NT2/D1 (cell line): ENCODE results near the gene C17orf75.
A peak's percentile ranks its signal among the peaks of the same experiment; 100 is the strongest.

Experiments
- DNase-seq: peaks from one replicate; pipeline ENCODE4 v3.0.0-alpha.2; 2011; ENCODE audit warnings: low read depth, low spot score
- H3K27me3 ChIP-seq: 2 replicates; pipeline ENCODE4 v1.6.0; 2011; ENCODE audit warnings: mild to moderate bottlenecking; ENCODE audit not compliant: insufficient read length, insufficient read depth
- H3K36me3 ChIP-seq: 2 replicates; pipeline ENCODE4 v1.6.1; 2011; ENCODE audit warnings: mild to moderate bottlenecking, low read length, mixed read lengths; ENCODE audit not compliant: insufficient read depth, insufficient read length
- H3K4me1 ChIP-seq: 2 replicates; pipeline ENCODE4 v1.5.1; 2011; ENCODE audit not compliant: insufficient read depth, insufficient read length
- H3K4me3 ChIP-seq: 2 replicates; pipeline ENCODE4 v1.5.1; 2011; ENCODE audit warnings: low read depth; ENCODE audit not compliant: insufficient read length
- H3K9ac ChIP-seq: 2 replicates; pipeline ENCODE4 v1.6.0; 2011; ENCODE audit warnings: low read depth; ENCODE audit not compliant: insufficient read length
- H3K9me3 ChIP-seq: 2 replicates; pipeline ENCODE4 v1.5.1; 2011; ENCODE audit warnings: mild to moderate bottlenecking, low read length; ENCODE audit not compliant: insufficient read depth
- SUZ12 ChIP-seq: IDR thresholded peaks from 2 replicates; pipeline ENCODE4 v1.6.1; 2011; ENCODE audit not compliant: insufficient read length, insufficient read depth; ENCODE audit errors: extremely low read depth
- YY1 ChIP-seq: IDR thresholded peaks from 2 replicates; pipeline ENCODE4 v1.6.1; 2011; ENCODE audit not compliant: insufficient read length, insufficient read depth
- ZNF274 ChIP-seq: IDR thresholded peaks from 2 replicates; pipeline ENCODE4 v1.6.1; 2011; ENCODE audit warnings: mild to moderate bottlenecking, low read depth, low read length

The C17orf75 gene

GRCh38 chr17:32281011-32281451 is 60.9 kb downstream of the C17orf75 start:
- no peak for TF ChIP-seq SUZ12
- H3K4me1 ChIP-seq: peaks cover 17% of the 10 kb centered on the region
- H3K9me3 ChIP-seq: no peaks in the 10 kb centered on the region
- H3K4me3 ChIP-seq: peak overlapping the region; percentile 3
- H3K9ac ChIP-seq: peak overlapping the region; percentile 76
- DNase-seq: no peak
- no peaks in the 10 kb centered on the region for H3K36me3 ChIP-seq
- H3K27me3 ChIP-seq: no peaks in the 10 kb centered on the region

- no peaks in the 10 kb centered on the region for H3K27me3 ChIP-seq
- no peak overlapping the region for H3K4me3 ChIP-seq
- H3K36me3 ChIP-seq: no peaks in the 10 kb centered on the region
- DNase-seq: no peak
- no peaks in the 10 kb centered on the region for H3K9me3 ChIP-seq
- peaks cover 17% of the 10 kb centered on the region for H3K4me1 ChIP-seq
- H3K9ac ChIP-seq: peak overlapping the region; percentile 76
- no peak for TF ChIP-seq SUZ12
- no peak for TF ChIP-seq YY1
- no peak for TF ChIP-seq ZNF274
These were observed 61.9 kb downstream of the C17orf75 start for GRCh38 chr17:32279891-32280716.

GRCh38 chr17:32278815-32279214 is 63.2 kb downstream of the C17orf75 start:
- peaks cover 21% of the 10 kb centered on the region for H3K4me1 ChIP-seq
- no peaks in the 10 kb centered on the region for H3K36me3 ChIP-seq
- no peaks in the 10 kb centered on the region for H3K9me3 ChIP-seq

More at GRCh38 chr17:32278815-32279214, 63.2 kb downstream of the C17orf75 start:
- no peak overlapping the region for H3K4me3 ChIP-seq
- TF ChIP-seq SUZ12 (no peak), YY1 (no peak), ZNF274 (no peak)
- no peak overlapping the region for H3K9ac ChIP-seq
- H3K27me3 ChIP-seq: no peaks in the 10 kb centered on the region
- DNase-seq: no peak
